Lower leg skin (tissue), 3 donors: ENCODE measurements around the gene BBS9.

Experiments used
- POLR2A ChIP-seq, 2 donors: fragments of 450-650 bp; IDR thresholded peaks; one replicate each; pipeline ENCODE4 v1.6.1; 2016 to 2017; ENCODE audit warnings: antibody characterized with exemption in 2 of 2, mild to moderate bottlenecking in 1 of 2, moderate library complexity in 1 of 2
- TF ChIP-seq, protein P1 (sequence below), 3 donors: fragments of 450-650 bp; IDR thresholded peaks; one replicate each; pipeline ENCODE4 v1.5.1; 2016; ENCODE audit warnings: antibody characterized with exemption in 3 of 3, mild to moderate bottlenecking in 3 of 3, moderate library complexity in 2 of 3

DNA sequence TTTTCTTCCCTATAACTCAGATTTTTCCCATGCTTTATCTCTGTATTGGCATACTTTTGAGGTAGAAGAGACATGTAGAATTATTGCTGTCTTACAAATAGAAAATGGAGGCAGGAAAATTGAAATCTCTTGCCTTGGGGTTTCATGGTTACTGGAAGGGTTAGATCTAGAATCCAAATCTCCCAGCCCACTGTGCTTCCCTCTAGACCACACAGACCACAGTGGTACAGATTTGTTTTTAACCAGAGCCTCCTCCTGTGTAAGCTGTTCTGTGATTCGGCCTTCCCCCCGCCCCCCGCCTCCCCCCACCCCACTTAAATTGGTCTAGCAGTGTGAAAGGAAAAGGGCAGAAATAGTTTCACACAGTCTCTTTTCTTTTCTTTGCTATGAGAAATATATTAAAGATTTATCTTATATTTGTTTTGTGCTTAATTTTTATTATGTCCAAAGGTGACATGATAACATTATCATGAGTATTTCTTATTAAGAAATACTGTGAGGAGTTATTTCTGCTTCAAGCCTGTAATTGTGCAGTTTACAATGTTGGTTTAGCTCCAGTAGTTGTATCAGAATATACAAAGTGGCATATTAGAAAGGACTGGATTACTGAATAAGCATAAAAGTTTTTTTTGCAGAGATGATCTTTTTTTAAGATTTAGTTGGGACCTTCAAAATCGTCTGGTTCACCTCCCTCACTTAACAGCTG, 407.2 kb downstream of the BBS9 start:
- TF ChIP-seq, protein P1, sequence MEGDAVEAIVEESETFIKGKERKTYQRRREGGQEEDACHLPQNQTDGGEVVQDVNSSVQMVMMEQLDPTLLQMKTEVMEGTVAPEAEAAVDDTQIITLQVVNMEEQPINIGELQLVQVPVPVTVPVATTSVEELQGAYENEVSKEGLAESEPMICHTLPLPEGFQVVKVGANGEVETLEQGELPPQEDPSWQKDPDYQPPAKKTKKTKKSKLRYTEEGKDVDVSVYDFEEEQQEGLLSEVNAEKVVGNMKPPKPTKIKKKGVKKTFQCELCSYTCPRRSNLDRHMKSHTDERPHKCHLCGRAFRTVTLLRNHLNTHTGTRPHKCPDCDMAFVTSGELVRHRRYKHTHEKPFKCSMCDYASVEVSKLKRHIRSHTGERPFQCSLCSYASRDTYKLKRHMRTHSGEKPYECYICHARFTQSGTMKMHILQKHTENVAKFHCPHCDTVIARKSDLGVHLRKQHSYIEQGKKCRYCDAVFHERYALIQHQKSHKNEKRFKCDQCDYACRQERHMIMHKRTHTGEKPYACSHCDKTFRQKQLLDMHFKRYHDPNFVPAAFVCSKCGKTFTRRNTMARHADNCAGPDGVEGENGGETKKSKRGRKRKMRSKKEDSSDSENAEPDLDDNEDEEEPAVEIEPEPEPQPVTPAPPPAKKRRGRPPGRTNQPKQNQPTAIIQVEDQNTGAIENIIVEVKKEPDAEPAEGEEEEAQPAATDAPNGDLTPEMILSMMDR (IDR thresholded peaks at IDR 0.05): no peak
- no peak for TF ChIP-seq POLR2A (IDR thresholded peaks at IDR 0.05)
